H1 (cell line): ENCODE data around the gene MCEE. TPM values are rescaled to one million over a fixed set of nuclear protein-coding genes. Genes with fewer than 3 reads are reported as not detected.
A peak's percentile ranks its signal among the peaks of the same experiment; 100 is the strongest.

Experiments used
- CTCF ChIA-PET: fragments of 300-600 bp; sonication (Branson Sonifier 250); formaldehyde crosslinking; loops from one replicate; lab custom pipeline; 2021; ENCODE audit not compliant: partially characterized antibody; lab: Charles Lee
- POLR2A ChIA-PET: fragments of 300-600 bp; sonication (Branson Sonifier 250); formaldehyde crosslinking; loops from one replicate; lab custom pipeline; 2021; ENCODE audit warnings: inconsistent platforms; ENCODE audit not compliant: partially characterized antibody; lab: Charles Lee
- DNase-seq, 2 experiments: peaks; one replicate each; pipeline versions ENCODE4 v3.0.0 to v3.0.0-alpha.2; 2010 to 2022; ENCODE audit warnings: low spot score in 2 of 2, low read depth in 1 of 2, mixed read lengths in 1 of 2
- FAIRE-seq: peaks from 2 replicates; lab custom pipeline; 2011; peaks lifted over from hg19 to GRCh38; lab: Jason Lieb, UNC
- H2AFZ ChIP-seq: 2 replicates; pipeline ENCODE4 v1.8.1; 2012; ENCODE audit warnings: low read length, inconsistent platforms
- H2AK5ac ChIP-seq: 2 replicates; pipeline ENCODE4 v1.6.1; 2013; ENCODE audit warnings: low read depth, low read length
- H2BK120ac ChIP-seq: replicated peaks from 2 replicates; pipeline ENCODE3; 2013; ENCODE audit warnings: low read depth, low read length, inconsistent platforms
- H2BK12ac ChIP-seq: 2 replicates; pipeline ENCODE4 v1.6.1; 2013; ENCODE audit warnings: low read depth, low read length
- H2BK15ac ChIP-seq: 2 replicates; pipeline ENCODE4 v1.6.1; 2013; ENCODE audit warnings: low read length
- H2BK20ac ChIP-seq: 2 replicates; pipeline ENCODE4 v1.6.1; 2013; ENCODE audit warnings: low read length
- H2BK5ac ChIP-seq: 2 replicates; pipeline ENCODE4 v1.6.1; 2013; ENCODE audit warnings: low read depth, low read length
- H3K14ac ChIP-seq: 2 replicates; pipeline ENCODE4 v1.6.1; 2013; ENCODE audit warnings: inconsistent platforms; ENCODE audit not compliant: insufficient read length
- H3K18ac ChIP-seq: 2 replicates; pipeline ENCODE4 v1.6.1; 2013; ENCODE audit warnings: low read length; ENCODE audit errors: extremely low read depth
- H3K23ac ChIP-seq: 2 replicates; pipeline ENCODE4 v1.6.1; 2013; ENCODE audit warnings: inconsistent platforms; ENCODE audit not compliant: insufficient read length
- H3K23me2 ChIP-seq: 2 replicates; pipeline ENCODE4 v1.6.1; 2013; ENCODE audit warnings: low read depth, low read length
- H3K27ac ChIP-seq: 2 replicates; pipeline ENCODE4 v1.6.1; 2011; ENCODE audit warnings: low read depth, low read length, inconsistent platforms
- H3K27me3 ChIP-seq, 4 experiments: replicated peaks in 1 of 4; 1 replicate in 1 of 4; 2 replicates in 3 of 4; pipeline versions ENCODE4 v1.6.1 to v1.8.1; 2011 to 2013; ENCODE audit warnings: low read length in 3 of 4, mild to moderate bottlenecking in 3 of 4, inconsistent platforms in 2 of 4, mixed read lengths in 2 of 4, moderate library complexity in 1 of 4; ENCODE audit not compliant: control insufficient read depth in 3 of 4, insufficient read depth in 3 of 4; ENCODE audit errors: extremely low read depth in 1 of 4
- H3K36me3 ChIP-seq, 4 experiments: 2 replicates each; pipeline versions ENCODE4 v1.6.1 to v1.8.1; 2011 to 2013; ENCODE audit warnings: mild to moderate bottlenecking in 4 of 4, low read length in 3 of 4, moderate library complexity in 2 of 4, control low read depth in 1 of 4, inconsistent platforms in 1 of 4; ENCODE audit not compliant: insufficient read depth in 4 of 4, control insufficient read depth in 2 of 4
- H3K4ac ChIP-seq: replicated peaks from 2 replicates; pipeline ENCODE3; 2013; ENCODE audit warnings: low read length, low read depth, mixed read lengths, inconsistent platforms; ENCODE audit not compliant: insufficient read length
- H3K4me1 ChIP-seq, 4 experiments: replicated peaks in 1 of 4; 1 replicate in 1 of 4; 2 replicates in 3 of 4; pipeline versions ENCODE4 v1.6.1 to v1.8.1; 2011 to 2013; ENCODE audit warnings: low read length in 3 of 4, inconsistent platforms in 2 of 4, mixed read lengths in 1 of 4; ENCODE audit not compliant: insufficient read depth in 4 of 4, control insufficient read depth in 3 of 4
- H3K4me2 ChIP-seq, 2 experiments: 2 replicates each; pipeline versions ENCODE4 v1.6.1 to v1.8.1; 2011 to 2013; ENCODE audit warnings: low read depth in 2 of 2, low read length in 2 of 2, control low read depth in 1 of 2, inconsistent platforms in 1 of 2, mild to moderate bottlenecking in 1 of 2; ENCODE audit not compliant: insufficient read depth in 1 of 2
- H3K4me3 ChIP-seq, 4 experiments: fragments of 200-600, 300-600 bp in 1 of 4; sonication (generic), shearing (Covaris generic), sonication (Bioruptor Twin) in 1 of 4; 2 replicates each; pipeline versions ENCODE4 v1.5.1 to v1.8.1; 2011 to 2016; ENCODE audit warnings: low read length in 4 of 4, low read depth in 3 of 4, control low read depth in 2 of 4, inconsistent platforms in 2 of 4, mild to moderate bottlenecking in 2 of 4, mixed read lengths in 1 of 4, moderate library complexity in 1 of 4; ENCODE audit not compliant: insufficient read depth in 2 of 4; ENCODE audit errors: extremely low read depth in 1 of 4
- H3K56ac ChIP-seq: replicated peaks from 2 replicates; pipeline ENCODE3; 2013; ENCODE audit warnings: low read depth, mild to moderate bottlenecking, mixed read lengths, low read length, inconsistent platforms; ENCODE audit not compliant: insufficient read length
- H3K79me1 ChIP-seq: 2 replicates; pipeline ENCODE4 v1.6.1; 2013; ENCODE audit warnings: low read depth, low read length, control low read depth
- H3K79me2 ChIP-seq, 2 experiments: 2 replicates each; pipeline versions ENCODE4 v1.6.1 to v1.8.1; 2012 to 2013; ENCODE audit warnings: low read length in 2 of 2, mild to moderate bottlenecking in 2 of 2, inconsistent platforms in 1 of 2; ENCODE audit not compliant: insufficient read depth in 2 of 2, control insufficient read depth in 1 of 2
- H3K9ac ChIP-seq, 4 experiments: replicated peaks in 1 of 4; 1 replicate in 1 of 4; 2 replicates in 3 of 4; pipeline versions ENCODE4 v1.6.1 to v1.8.1; 2011 to 2013; ENCODE audit warnings: low read depth in 3 of 4, low read length in 3 of 4, control low read depth in 2 of 4, mild to moderate bottlenecking in 2 of 4, moderate library complexity in 2 of 4, inconsistent platforms in 1 of 4; ENCODE audit errors: extremely low read depth in 1 of 4
- H3K9me3 ChIP-seq, 2 experiments: 2 replicates each; pipeline versions ENCODE4 v1.6.1 to v1.8.1; 2012 to 2013; ENCODE audit warnings: mild to moderate bottlenecking in 2 of 2, moderate library complexity in 2 of 2, control low read depth in 1 of 2, inconsistent platforms in 1 of 2, low read depth in 1 of 2, low read length in 1 of 2, mixed read lengths in 1 of 2; ENCODE audit not compliant: insufficient read depth in 2 of 2
- H4K20me1 ChIP-seq, 2 experiments: replicated peaks in 1 of 2; 2 replicates each; pipeline versions ENCODE3 to v1.8.1; 2011 to 2013; ENCODE audit warnings: inconsistent platforms in 2 of 2, low read length in 2 of 2, mild to moderate bottlenecking in 1 of 2; ENCODE audit not compliant: insufficient read depth in 2 of 2, control insufficient read depth in 1 of 2
- H4K5ac ChIP-seq: 2 replicates; pipeline ENCODE4 v1.6.1; 2013; ENCODE audit warnings: low read length, low read depth, mixed read lengths, inconsistent platforms; ENCODE audit not compliant: insufficient read length
- H4K8ac ChIP-seq: 2 replicates; pipeline ENCODE4 v1.8.0; 2013; ENCODE audit warnings: mild to moderate bottlenecking, moderate library complexity, low read length, inconsistent platforms; ENCODE audit not compliant: insufficient read depth; ENCODE audit errors: extremely low read depth
- H4K91ac ChIP-seq: replicated peaks from 2 replicates; pipeline ENCODE3; 2013; ENCODE audit warnings: low read length, mixed read lengths, inconsistent platforms; ENCODE audit not compliant: insufficient read length
- CHD2 ChIP-seq: IDR thresholded peaks from 2 replicates; pipeline ENCODE4 v1.6.1; 2012; ENCODE audit warnings: low read length, improper control_type of control experiment
- HDAC2 ChIP-seq, 2 experiments: fragments of 300-600 bp in 1 of 2; sonication (generic) in 1 of 2; IDR thresholded peaks; 2 replicates each; pipeline ENCODE4 v1.6.1; 2011 to 2012; ENCODE audit warnings: low read depth in 2 of 2, low read length in 2 of 2, mild to moderate bottlenecking in 2 of 2, moderate library complexity in 2 of 2, borderline replicate concordance in 1 of 2, inconsistent platforms in 1 of 2
- NANOG ChIP-seq: IDR thresholded peaks from 2 replicates; pipeline ENCODE4 v1.6.1; 2011; ENCODE audit warnings: low read length, low read depth, mild to moderate bottlenecking, inconsistent platforms; ENCODE audit not compliant: insufficient read depth, poor library complexity, severe bottlenecking
- NRF1 ChIP-seq: IDR thresholded peaks from 2 replicates; pipeline ENCODE4 v1.6.1; 2011; ENCODE audit warnings: mild to moderate bottlenecking, low read depth, low read length, improper control_type of control experiment
- PHF8 ChIP-seq: fragments of 200-600 bp; sonication (generic); conservative IDR thresholded peaks from 2 replicates; pipeline ENCODE4 v1.7.1; 2012; ENCODE audit warnings: low read depth, mild to moderate bottlenecking, inconsistent platforms, low read length, moderate library complexity
- RAD21 ChIP-seq, 2 experiments: IDR thresholded peaks in 1 of 2; conservative IDR thresholded peaks in 1 of 2; 2 replicates each; pipeline ENCODE4 v1.6.1; 2011; ENCODE audit warnings: low read depth in 2 of 2, low read length in 2 of 2, improper control_type of control experiment in 1 of 2, inconsistent platforms in 1 of 2, mild to moderate bottlenecking in 1 of 2, moderate library complexity in 1 of 2
- SIN3A ChIP-seq, 2 experiments: IDR thresholded peaks in 1 of 2; conservative IDR thresholded peaks in 1 of 2; 2 replicates each; pipeline ENCODE4 v1.6.1; 2011 to 2012; ENCODE audit warnings: low read length in 2 of 2, improper control_type of control experiment in 1 of 2, low read depth in 1 of 2, mild to moderate bottlenecking in 1 of 2
- TAF7 ChIP-seq: optimal IDR thresholded peaks from 2 replicates; pipeline ENCODE3; 2011; ENCODE audit warnings: low read depth, mild to moderate bottlenecking, inconsistent platforms, low read length, moderate library complexity, borderline replicate concordance
- ZNF274 ChIP-seq: IDR thresholded peaks from 2 replicates; pipeline ENCODE4 v1.7.0; 2012; ENCODE audit warnings: low read length, borderline replicate concordance; ENCODE audit errors: extremely low read depth
- WGBS, 2 experiments: shearing (Covaris generic) in 1 of 2; methylation state at CpG; one replicate each; pipeline versions ENCODE4 v1.1.6 to v1.1.7; 2013 to 2015; ENCODE audit warnings: low lambda C conversion rate in 2 of 2, mixed read lengths in 2 of 2, inconsistent platforms in 1 of 2, low coverage in 1 of 2, missing lambda C conversion rate in 1 of 2; ENCODE audit not compliant: insufficient replicate concordance in 2 of 2, insufficient coverage in 1 of 2, insufficient read length in 1 of 2; ENCODE audit errors: extremely low coverage in 1 of 2, missing lambda C conversion rate in 1 of 2; 5-methylcytosine and 5-hydroxymethylcytosine counted together
- polyA plus RNA-seq, 7 experiments: library from polyadenylated mRNA; depleted of rRNA in 3 of 7; stranded (reverse) in 5 of 7; unstranded in 2 of 7; fragments of >200 nt in 5 of 7; fragments of 200-250 nt in 2 of 7; gene quantifications; 1 replicate in 5 of 7; 2 replicates in 1 of 7; 4 replicates in 1 of 7; pipeline versions ENCODE4 v1.2.1 to v1.2.3, GENCODE V29; 2011 to 2013; ENCODE audit warnings: missing spikeins in 2 of 7, mixed read lengths in 2 of 7
- total RNA-seq: library from RNA; stranded (reverse); fragmentation: NEBNext Ultra II Directional; extraction: Animal tissue kit (Norgen Biotek cat#: 25700); gene quantifications from 2 replicates; pipeline ENCODE4 v1.2.1, GENCODE V29; 2021

The MCEE gene
- total and polyA plus RNA-seq, 2 of the 8 experiments (the other 6 are each of a cell fraction or from before 2014, with no cell fraction given), result 7.3 to 14.1 TPM

DNA sequence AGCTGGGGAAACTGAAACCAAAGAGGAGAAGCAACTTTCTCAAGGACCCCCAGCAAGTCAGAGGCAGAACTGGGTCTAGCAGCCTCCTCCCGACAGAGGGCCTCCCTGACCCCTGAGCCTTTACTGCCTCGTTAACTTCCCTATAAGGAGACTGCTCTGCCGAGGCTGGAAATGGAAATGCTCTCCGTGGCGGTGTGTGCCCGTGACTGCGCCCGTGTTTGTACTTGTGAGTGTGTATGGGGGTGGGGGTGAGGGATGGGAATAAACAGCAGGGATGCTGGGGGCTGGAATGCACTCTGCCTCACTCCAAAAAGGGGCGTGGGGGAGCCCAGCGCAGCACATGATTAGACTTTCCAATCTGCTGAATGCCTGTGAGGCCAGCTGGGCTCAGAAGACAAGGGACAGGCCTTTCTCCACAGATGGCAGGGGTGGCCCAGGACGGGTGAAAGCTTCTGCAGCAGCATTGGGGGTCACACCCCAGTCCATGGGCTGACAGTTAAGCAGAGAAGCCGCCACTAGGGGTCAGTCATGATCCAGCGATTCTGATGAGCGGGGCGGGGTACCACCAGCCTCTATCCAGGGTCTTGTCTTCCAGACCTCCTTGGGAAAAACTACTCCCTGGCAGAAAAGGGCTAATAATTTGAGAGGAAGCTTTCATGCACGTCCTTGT lies 27.2 kb upstream of the MCEE start:
- Histone ChIP-seq H2BK20ac (no peak overlapping the region), H4K8ac (no peak overlapping the region), H2BK5ac (no peak overlapping the region), H3K27me3 (no peaks in the 10 kb centered on the region; a peak in 1 of 7 replicates), H3K27ac (no peak overlapping the region), H3K18ac (no peak overlapping the region), H3K4me2 (no peak overlapping the region), H2AFZ (no peak overlapping the region), H2BK15ac (no peak overlapping the region), H2AK5ac (no peak overlapping the region), H2BK12ac (no peak overlapping the region), H3K36me3 (no peaks in the 10 kb centered on the region), H3K4me3 (no peak overlapping the region), H4K91ac (no peak overlapping the region), H3K79me2 (no peaks in the 10 kb centered on the region), H3K23me2 (no peaks in the 10 kb centered on the region), H3K56ac (no peak overlapping the region), H3K79me1 (no peaks in the 10 kb centered on the region), H3K4me1 (peaks cover 0 to 2% (median 0%) of the 10 kb centered on the region in 4 experiments; a peak in 3 of 7 replicates), H4K5ac (no peak overlapping the region), H3K14ac (no peak overlapping the region), H3K23ac (no peak overlapping the region), H3K9me3 (no peaks in the 10 kb centered on the region; a peak in 1 of 4 replicates), H3K4ac (no peak overlapping the region), H2BK120ac (no peak overlapping the region), H4K20me1 (no peaks in the 10 kb centered on the region), H3K9ac (no peak overlapping the region)
- 38% methylated on average over 16 of the region's 16 CpGs; no CpG with 5 or more reads in 1 of the 2 experiments for WGBS, 2 experiments
- CTCF ChIA-PET, result interaction anchor here (0.6 to 4.3 kb wide), 33 partner anchors 8 to 303 kb away, joined by 3 to 25 read pairs (median 4); partner anchors contain the start of gene NAGK
- POLR2A ChIA-PET, result interaction anchor here (1.0 to 2.4 kb wide), 4 partner anchors 13 to 219 kb away, joined by 3 to 6 read pairs (median 5); partner anchors contain the start of genes MCEE, MPHOSPH10 and ZNF638
- FAIRE-seq (peak; percentile 81), DNase-seq (peak; percentile 43 to 96)
- TF ChIP-seq HDAC2 (IDR thresholded peaks at IDR 0.05; ENCODE audit: borderline replicate concordance in 1 of 2, low read depth in 2 of 2, low read length in 2 of 2) (no peak), PHF8 (no peak), ZNF274 (no peak), TAF7 (no peak), NRF1 (no peak), RAD21 (IDR thresholded peaks at IDR 0.05 in 1 of 2, conservative IDR thresholded peaks at IDR 0.05 in 1 of 2; ENCODE audit: low read depth in 2 of 2, low read length in 2 of 2) (peak; percentile 94 to 95), SIN3A (conservative IDR thresholded peaks at IDR 0.05 in 1 of 2, IDR thresholded peaks at IDR 0.05 in 1 of 2; ENCODE audit: low read depth in 1 of 2, low read length in 2 of 2) (0 out of 4 replicates have a peak, but pooled peaks of 1 of the 2 experiments have one; percentile 47), NANOG (no peak), CHD2 (no peak)
